HPDE6-E6E7 (cell line): ENCODE results near the gene SMPD4.
A peak's percentile ranks its signal among the peaks of the same experiment; 100 is the strongest.
"Not testable (repeated sequence)": the region's sequence is repeated elsewhere in the genome, so short reads cannot be mapped to it uniquely, and the experiment has no call there.

Experiments
- DNase-seq: peaks from one replicate; pipeline ENCODE4 v3.0.0; 2011; ENCODE audit warnings: missing footprints; ENCODE audit errors: extremely low spot score

Gene SMPD4

GRCh38 chr2:130181325-130181879 lies at the start of gene SMPD4:
Gene SMPD4, minus strand, starts transcription at chr2:130181602. Its CDS starts 5,010 bp downstream, at chr2:130176592.
- DNase-seq: peak; percentile 61

GRCh38 chr2:130230907-130231306 lies 49.5 kb upstream of the SMPD4 start:
- not testable (repeated sequence) for DNase-seq

- DNase-seq: not testable (repeated sequence)
Measured at GRCh38 chr2:130230376-130230775, 49.0 kb upstream of the SMPD4 start.

GRCh38 chr2:130229161-130229510 lies 47.7 kb upstream of the SMPD4 start:
- not testable (repeated sequence) for DNase-seq

GRCh38 chr2:130228467-130229160 lies 47.2 kb upstream of the SMPD4 start:
- DNase-seq: not testable (repeated sequence)

GRCh38 chr2:130228005-130228404 lies 46.6 kb upstream of the SMPD4 start:
- DNase-seq: not testable (repeated sequence)

GRCh38 chr2:130222523-130222922 lies 41.1 kb upstream of the SMPD4 start:
- not testable (repeated sequence) for DNase-seq

GRCh38 chr2:130220505-130220904 lies 39.1 kb upstream of the SMPD4 start:
- not testable (repeated sequence) for DNase-seq

- DNase-seq: not testable (repeated sequence)
Measured at GRCh38 chr2:130219147-130219546, 37.7 kb upstream of the SMPD4 start.

- DNase-seq: not testable (repeated sequence)
Measured at GRCh38 chr2:130207051-130207450, 25.6 kb upstream of the SMPD4 start.

- DNase-seq: not testable (repeated sequence)
Measured at GRCh38 chr2:130203150-130203549, 21.7 kb upstream of the SMPD4 start.

- not testable (repeated sequence) for DNase-seq
Measured at GRCh38 chr2:130202518-130202917, 21.1 kb upstream of the SMPD4 start.

GRCh38 chr2:130198343-130198742 lies 16.9 kb upstream of the SMPD4 start, which contains the start of gene TUBA3E:
Gene TUBA3E, minus strand, starts transcription at chr2:130198439. Its CDS starts 79 bp downstream, at chr2:130198360.
- no peak for DNase-seq

- DNase-seq: not testable (repeated sequence)
Measured at GRCh38 chr2:130196052-130196451, 14.7 kb upstream of the SMPD4 start.

GRCh38 chr2:130195089-130195635 lies 13.8 kb upstream of the SMPD4 start:
- DNase-seq: not testable (repeated sequence)

- not testable (repeated sequence) for DNase-seq
Measured at GRCh38 chr2:130193824-130194223, 12.4 kb upstream of the SMPD4 start.

- DNase-seq: not testable (repeated sequence)
Measured at GRCh38 chr2:130192451-130192850, 11.0 kb upstream of the SMPD4 start.

- not testable (repeated sequence) for DNase-seq
Measured at GRCh38 chr2:130191319-130191718, 9.9 kb upstream of the SMPD4 start.

GRCh38 chr2:130190237-130190636 lies 8.8 kb upstream of the SMPD4 start:
- DNase-seq: no peak

GRCh38 chr2:130188958-130189357 lies 7.6 kb upstream of the SMPD4 start:
- DNase-seq: not testable (repeated sequence)

- not testable (repeated sequence) for DNase-seq
Measured at GRCh38 chr2:130187859-130188792, 6.7 kb upstream of the SMPD4 start.

GRCh38 chr2:130187268-130187667 lies 5.9 kb upstream of the SMPD4 start:
- no peak for DNase-seq
